Measurements from ENCODE around the gene TCEA2. TPM values are rescaled to one million over a fixed set of nuclear protein-coding genes. Genes with fewer than 3 reads are reported as not detected.

Gene TCEA2
- polyA plus RNA-seq, 1 donor from 2014 or later, result 87.7 TPM

- Histone ChIP-seq H3K9me2 (ENCODE audit: insufficient read depth, low read length) (no peaks in the 10 kb centered on the region), H3K4me2 (ENCODE audit: low read length) (no peak overlapping the region), H3K27me3 (ENCODE audit: insufficient read depth, low read depth, low read length) (peaks cover 90% of the 10 kb centered on the region), H3K9ac (ENCODE audit: low read length) (no peak overlapping the region), H2AFZ (ENCODE audit: low read depth, low read length) (no peak overlapping the region), H3K79me2 (replicated peaks; ENCODE audit: insufficient read depth, low read length) (no peaks in the 10 kb centered on the region), H3K9me3 (ENCODE audit: low read length) (no peaks in the 10 kb centered on the region), H3K36me3 (ENCODE audit: insufficient read depth, low read length) (no peaks in the 10 kb centered on the region), H3K27ac (ENCODE audit: low read length) (no peak overlapping the region), H3F3A (ENCODE audit: insufficient read depth, low read length, poor library complexity, severe bottlenecking) (no peaks in the 10 kb centered on the region), H4K20me1 (ENCODE audit: insufficient read depth) (no peaks in the 10 kb centered on the region), H3K4me3 (ENCODE audit: low read length) (no peak overlapping the region)
- TF ChIP-seq POLR2AphosphoS5 (IDR thresholded peaks at IDR 0.05) (no peak), CTCF (IDR thresholded peaks at IDR 0.05; ENCODE audit: poor library complexity, severe bottlenecking) (no peak), MXI1 (conservative IDR thresholded peaks at IDR 0.05; ENCODE audit: poor library complexity, severe bottlenecking) (no peak), REST (IDR thresholded peaks at IDR 0.05; ENCODE audit: borderline replicate concordance) (no peak), SMC3 (conservative IDR thresholded peaks at IDR 0.05; ENCODE audit: poor library complexity) (no peak), EZH2 (IDR thresholded peaks at IDR 0.05; ENCODE audit: borderline replicate concordance, insufficient read depth, low read length, poor library complexity, severe bottlenecking) (no peak), TAF1 (IDR thresholded peaks at IDR 0.05; ENCODE audit: low read depth) (no peak), EP300 (conservative IDR thresholded peaks at IDR 0.05; ENCODE audit: poor library complexity, severe bottlenecking) (no peak), RAD21 (conservative IDR thresholded peaks at IDR 0.05) (no peak)
Observed at GRCh38 chr20:64047046-64047389, 16.0 kb upstream of the TCEA2 start.

GRCh38 chr20:64047968-64048401, 15.0 kb upstream of the TCEA2 start:
- H3K36me3 ChIP-seq (ENCODE audit: insufficient read depth, low read length), result no peaks in the 10 kb centered on the region
- H3K79me2 ChIP-seq (replicated peaks; ENCODE audit: insufficient read depth, low read length), result no peaks in the 10 kb centered on the region
- H3K9me2 ChIP-seq (ENCODE audit: insufficient read depth, low read length), result no peaks in the 10 kb centered on the region
- no peak overlapping the region for H3K9ac ChIP-seq (ENCODE audit: low read length)
- H2AFZ ChIP-seq (ENCODE audit: low read depth, low read length), result no peak overlapping the region
- TF ChIP-seq CTCF (IDR thresholded peaks at IDR 0.05; ENCODE audit: poor library complexity, severe bottlenecking) (no peak), EZH2 (IDR thresholded peaks at IDR 0.05; ENCODE audit: borderline replicate concordance, insufficient read depth, low read length, poor library complexity, severe bottlenecking) (peak; percentile 37)
- no peaks in the 10 kb centered on the region for H4K20me1 ChIP-seq (ENCODE audit: insufficient read depth)
- H3F3A ChIP-seq (ENCODE audit: insufficient read depth, low read length, poor library complexity, severe bottlenecking), result no peaks in the 10 kb centered on the region
- peaks cover 88% of the 10 kb centered on the region for H3K27me3 ChIP-seq (ENCODE audit: insufficient read depth, low read depth, low read length)
- no peak overlapping the region for H3K4me2 ChIP-seq (ENCODE audit: low read length)
- H3K27ac ChIP-seq (ENCODE audit: low read length), result no peak overlapping the region
- H3K9me3 ChIP-seq (ENCODE audit: low read length), result no peaks in the 10 kb centered on the region
- peak overlapping the region; percentile 28 for H3K4me3 ChIP-seq (ENCODE audit: low read length)
